Kasumi-1 (cell line): ENCODE data around the gene SHD.
"Not testable (repeated sequence)": the region's sequence is repeated elsewhere in the genome, so short reads cannot be mapped to it uniquely, and the experiment has no call there.

Source experiments
- DNase-seq, 2 experiments: peaks; one replicate each; lab custom pipeline; 2025; lab: John Stamatoyannopoulos, UW

The SHD gene, protein sequence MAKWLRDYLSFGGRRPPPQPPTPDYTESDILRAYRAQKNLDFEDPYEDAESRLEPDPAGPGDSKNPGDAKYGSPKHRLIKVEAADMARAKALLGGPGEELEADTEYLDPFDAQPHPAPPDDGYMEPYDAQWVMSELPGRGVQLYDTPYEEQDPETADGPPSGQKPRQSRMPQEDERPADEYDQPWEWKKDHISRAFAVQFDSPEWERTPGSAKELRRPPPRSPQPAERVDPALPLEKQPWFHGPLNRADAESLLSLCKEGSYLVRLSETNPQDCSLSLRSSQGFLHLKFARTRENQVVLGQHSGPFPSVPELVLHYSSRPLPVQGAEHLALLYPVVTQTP

DNA sequence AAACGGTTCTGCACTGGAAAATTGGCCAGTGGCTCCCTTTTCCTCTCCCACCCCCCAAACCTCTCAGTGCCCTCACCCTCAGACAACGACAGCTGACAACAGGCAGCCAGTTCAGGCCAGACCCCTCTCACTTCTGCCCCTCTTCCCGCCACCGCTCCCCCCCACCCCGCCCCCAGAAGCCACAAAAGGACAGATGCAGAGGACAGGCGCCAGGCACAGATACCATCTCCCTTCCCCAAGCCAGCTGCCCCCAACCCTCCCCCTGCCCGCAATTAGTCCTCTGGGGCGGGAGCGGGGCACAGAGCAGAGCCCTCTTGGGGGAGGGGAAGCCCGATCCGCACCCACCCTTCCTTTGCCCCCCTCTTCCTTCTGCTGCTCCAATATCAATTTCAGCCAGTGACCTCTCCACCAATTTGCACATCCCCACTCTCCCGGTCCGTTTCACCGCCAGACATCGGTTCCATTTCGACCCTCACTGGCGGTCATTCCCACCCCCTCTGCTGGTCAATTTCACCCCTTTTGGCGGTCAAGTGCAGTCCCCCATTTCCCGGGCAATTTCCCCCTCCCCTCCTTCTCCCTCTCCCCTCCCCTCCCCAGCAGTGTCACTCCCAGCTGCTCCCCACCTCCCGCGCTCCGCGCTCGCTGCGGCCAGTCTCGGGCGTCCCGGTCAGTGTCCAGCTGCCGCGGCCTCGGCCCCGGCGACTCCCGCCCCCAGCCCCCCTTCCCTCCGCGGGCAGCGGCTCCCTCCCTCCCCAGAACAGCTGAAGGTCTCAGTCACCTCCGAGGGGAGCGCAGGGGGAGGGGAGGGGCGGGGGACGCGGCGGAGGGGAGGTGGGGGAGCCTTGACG is at the start of gene SHD:
Gene SHD (plus strand): TSS at position 848 of the 848 bp plus-strand sequence. CDS start 798 bp downstream, outside the sequence.
- DNase-seq = no peak

DNA sequence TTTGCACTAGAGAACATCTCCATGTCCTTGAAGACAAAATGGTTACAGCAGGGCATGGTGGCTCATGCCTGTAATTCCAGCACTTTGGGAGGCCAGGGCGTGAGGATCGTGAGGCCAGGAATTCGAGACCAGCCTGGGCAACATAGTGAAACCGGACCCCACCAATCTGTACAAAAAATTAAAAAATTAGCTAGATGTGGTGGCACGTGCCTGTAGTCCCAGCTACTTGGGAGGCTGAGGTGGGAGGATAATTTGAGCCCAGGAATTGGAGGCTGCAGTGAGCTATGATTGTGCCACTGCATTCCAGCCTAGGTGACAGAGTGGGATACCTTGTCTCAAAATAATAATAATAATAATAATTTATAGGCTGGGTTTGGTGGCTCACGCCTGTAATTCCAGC is 48.8 kb upstream of the SHD start:
- not testable (repeated sequence) for DNase-seq

DNA sequence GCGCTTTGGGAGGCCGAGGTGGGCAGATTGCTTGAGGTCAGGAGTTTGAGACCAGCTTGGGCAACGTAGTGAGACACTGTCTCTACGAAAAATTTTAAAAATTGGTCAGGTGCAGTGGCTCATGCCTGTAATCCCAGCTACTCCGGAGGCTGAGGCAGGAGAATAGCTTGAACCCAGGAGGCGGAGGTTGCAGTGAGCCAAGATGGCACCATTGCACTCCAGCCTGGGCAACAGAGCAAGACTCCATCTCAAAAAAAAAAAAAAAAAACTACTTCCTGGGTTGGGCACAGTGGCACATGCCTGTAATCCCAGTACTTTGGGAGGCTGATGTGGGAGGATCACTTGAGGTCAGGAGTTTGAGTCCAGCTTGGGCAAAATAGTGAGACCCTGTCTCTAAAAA is 47.5 kb upstream of the SHD start:
- not testable (repeated sequence) for DNase-seq

DNA sequence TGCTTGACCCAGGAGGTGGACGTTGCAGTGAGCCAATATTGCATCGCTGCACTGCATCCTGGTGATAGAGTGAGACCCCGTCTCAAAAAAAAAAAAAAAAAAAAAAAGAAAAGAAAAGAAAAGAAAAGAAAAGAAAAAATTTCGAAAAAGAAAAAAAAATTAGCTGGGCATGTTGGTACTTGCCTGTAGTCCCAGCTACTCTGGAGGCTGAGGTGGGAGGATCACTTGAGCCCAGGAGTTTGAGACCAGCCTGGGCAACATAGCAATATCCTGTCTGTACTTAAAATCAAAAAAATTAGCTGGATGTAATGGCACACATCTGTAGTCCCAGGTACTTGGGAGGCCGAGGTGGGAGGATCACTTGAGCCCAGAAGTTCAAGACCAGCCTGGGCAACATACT is 46.9 kb upstream of the SHD start:
- DNase-seq = not testable (repeated sequence)

DNA sequence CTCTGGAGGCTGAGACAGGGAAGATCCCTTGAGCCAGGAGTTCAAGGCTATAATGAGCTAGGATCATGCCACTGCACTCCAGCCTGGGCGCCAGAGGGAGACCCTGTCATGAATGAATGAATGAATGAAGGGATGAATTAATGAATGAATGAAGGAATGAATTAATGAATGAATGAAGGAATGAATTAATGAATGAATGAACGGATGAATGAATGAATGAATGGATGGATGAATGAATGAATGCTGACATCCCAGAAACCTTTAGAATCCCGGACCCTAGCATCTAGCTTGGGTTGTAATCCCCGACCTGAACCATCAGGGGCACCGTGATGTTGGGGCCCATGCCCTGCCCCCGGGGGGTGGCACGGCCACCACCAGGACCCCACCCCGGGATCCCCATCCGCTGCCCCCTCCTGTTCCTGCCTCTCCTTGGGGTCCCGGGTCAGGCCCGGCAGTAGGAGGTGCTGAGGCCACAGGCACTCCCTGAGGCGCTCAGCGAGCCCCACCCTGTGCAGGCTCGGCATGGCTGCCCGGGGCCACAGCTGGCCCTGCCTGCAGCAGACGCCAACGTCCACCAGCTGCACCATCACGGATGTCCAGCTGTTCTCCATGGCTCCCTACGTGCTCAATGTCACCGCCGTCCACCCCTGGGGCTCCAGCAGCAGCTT is 46.3 kb upstream of the SHD start:
- DNase-seq = no peak

DNA sequence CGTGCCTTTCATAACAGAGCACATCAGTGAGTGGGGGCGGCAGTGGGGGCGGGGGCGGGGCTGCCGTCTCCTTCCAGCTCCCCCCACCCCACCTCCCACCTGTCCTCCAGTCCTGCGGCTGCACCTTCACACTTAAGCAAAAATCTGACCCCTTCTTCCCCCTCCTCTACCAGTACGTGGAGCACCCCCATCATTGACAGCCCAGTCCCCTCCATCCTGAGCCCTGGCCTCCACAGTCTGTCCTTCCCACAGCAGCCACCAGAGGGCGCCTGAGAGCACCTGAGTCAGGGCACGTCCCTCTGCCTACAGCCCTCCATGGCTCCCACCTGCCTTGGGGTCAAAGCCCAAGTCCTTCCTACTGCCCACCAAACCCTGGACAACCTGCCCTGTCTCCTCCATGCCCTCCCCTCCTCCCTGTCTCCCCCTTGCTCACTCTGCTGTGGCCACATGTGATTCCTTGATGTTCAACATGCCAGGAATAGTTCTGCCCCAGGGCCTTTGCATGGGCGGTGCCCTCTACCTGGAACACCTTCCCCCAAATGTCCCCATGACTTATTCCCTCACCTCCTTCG is 45.7 kb upstream of the SHD start:
- peak; percentile 8 to 34 for DNase-seq

DNA sequence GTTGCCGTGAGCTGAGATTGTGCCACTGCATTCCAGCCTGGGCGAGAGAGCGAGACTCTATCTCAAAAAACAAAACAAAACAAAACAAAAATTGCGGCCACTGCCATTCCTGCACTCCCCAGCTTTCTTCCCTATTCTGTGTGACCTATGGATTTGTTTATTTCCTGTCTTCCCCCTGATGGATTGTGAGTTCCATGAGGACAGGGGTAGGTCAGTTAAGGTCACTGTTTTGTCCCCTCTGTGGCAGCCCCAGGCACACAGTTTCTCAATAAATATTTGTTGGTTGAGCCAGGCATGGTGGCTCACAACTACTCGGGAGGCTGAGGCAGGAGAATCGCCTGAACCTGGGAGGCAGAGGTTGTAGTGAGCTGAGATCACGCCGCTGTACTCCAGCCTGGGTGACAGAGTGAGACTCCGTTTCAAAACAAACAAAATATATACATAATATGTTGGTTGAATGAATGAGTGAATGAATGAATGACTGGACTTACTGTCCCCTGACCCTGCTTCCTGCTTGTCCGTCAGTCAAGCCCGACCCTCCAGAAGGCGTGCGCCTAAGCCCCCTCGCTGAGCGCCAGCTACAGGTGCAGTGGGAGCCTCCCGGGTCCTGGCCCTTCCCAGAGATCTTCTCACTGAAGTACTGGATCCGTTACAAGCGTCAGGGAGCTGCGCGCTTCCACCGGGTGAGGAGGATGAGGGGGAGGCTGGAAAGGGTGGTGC is 44.8 kb upstream of the SHD start:
- no peak for DNase-seq

DNA sequence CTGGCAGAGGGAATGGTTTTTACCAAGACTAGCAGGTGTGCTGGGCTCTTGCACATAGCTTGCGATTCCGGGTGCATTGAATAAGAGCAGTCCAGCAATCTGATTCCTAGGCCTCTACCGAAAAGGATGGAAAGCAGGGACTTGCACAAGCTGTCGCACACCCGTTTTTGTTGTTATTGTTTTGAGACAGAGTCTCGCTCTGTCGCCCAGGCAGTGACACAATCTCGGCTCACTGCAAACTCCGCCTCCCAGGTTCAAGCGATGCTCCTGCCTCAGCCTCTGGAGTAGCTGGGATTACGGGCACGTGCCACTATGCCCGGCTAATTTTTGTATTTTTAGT is 44.2 kb upstream of the SHD start:
- DNase-seq = no peak

DNA sequence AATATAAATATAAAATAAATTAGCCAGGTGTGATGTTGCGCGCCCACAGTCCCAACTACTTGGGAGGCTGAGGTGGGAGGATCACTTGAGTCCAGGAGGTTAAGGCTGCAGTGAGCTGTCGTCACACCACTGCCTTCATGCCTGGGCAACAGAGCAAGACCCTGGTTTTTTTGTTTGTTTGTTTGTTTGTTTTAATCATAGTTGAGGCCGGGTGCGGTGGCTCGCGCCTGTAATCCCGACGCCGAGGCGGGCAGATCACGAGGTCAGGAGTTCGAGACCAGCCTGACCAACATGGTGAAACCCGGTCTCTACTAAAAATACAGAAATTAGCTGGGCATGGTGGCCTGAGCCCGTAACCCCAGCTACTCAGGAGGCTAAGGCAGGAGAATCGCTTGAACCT is 41.6 kb upstream of the SHD start:
- DNase-seq = not testable (repeated sequence)

DNA sequence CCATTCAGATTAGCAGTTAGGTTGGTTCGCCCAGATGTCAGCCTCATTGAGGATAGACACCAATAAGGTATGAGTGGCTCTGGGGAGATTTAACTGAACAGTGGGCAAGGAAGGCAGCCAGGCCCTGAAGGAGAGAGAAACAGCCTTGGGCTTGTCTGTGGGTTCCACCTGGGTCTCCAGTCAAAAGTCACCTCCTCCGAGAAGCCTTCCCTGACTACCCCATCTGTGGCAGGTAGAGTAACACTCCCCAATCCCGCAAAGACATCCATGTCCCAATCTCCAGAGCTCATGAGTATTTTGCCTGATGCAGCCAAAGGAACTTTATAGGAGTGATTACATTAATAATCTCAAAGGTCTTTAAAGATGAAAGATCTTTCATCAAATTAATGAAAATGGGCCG is 40.2 kb upstream of the SHD start:
- no peak for DNase-seq

DNA sequence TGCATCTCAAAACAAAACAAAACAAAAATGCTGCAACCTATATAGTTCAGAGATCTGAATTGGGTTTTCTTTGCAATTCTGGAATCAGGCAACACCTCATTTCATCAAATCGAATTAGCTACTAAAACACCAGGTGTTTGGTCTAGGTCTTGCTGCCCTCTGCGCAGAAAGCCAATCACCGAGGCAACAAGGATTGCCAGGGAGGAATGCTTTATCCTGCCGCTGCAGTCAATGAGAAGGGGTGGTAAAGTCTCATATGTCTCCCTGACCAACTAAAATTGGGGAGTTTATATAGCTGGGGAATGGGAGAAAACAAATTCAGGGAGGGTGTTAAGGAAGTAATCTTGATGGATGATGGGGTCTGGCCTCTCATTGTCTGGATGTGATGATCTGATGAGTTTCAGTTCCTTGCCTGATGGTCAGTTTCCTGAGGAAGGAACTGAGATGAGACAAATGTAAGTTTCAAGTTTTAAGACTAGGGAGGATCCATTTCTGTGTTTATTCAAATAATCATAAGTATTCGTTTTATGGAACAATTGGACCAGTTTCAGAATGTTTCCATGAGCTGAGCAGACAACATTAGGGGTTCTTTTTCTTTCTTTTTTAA is 37.1 kb upstream of the SHD start:
- DNase-seq = no peak

DNA sequence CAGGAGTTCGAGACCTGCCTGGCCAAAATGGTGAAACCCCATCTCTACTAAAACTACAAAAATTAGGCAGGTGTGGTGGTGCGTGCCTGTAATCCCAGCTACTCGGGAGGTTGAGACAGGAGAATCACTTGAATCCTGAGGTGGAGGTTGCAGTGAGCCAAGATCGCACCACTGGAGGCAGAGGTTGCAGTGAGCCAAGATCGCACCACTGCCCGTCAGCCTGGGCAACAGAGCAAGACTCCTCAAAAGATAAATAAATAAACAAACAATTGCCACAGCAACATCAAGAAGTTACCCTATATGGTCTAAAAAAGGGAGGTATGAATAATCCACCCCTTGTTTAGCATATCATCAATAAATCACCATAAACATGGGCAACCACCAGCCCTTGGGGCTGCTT is 33.1 kb upstream of the SHD start:
- DNase-seq = not testable (repeated sequence)

DNA sequence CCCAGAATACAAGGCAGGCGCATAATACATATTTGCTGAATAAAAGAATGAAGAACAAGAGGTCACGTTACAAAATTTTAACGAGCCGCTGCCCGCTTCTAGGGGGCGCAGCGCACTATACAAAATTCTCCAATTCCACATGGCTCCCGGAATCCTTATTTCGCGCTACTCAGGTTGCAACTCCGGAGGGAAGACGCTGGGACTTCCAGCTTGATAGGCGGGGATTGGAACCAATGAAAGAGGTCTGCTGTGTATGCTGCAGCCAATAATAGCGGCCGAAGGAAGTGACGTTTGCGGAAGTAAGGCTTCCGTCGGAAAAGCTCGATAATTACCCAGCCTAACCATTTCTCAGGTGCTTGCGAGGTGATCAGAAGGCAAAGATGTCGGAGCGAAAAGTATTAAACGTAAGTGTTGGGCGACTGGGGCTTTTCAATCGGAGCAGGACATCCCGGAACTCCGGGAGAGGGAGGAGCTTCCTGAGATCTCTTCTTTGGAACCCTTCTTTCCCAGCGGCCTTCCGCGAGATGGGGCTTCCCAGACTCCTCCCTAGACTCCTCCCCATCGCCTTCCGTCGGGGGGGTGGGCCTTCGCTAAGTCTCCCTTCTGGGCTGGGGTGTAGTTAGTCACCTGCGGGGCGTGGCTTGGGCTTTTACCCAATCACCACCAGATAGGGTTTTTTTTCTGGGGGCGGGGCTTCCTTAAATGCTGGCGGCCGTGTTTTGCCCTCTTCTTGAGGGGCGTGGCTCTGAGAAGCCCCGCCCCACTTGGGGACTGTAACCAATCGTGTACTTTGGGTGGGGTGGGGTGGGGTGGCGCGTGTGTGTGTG is 32.1 kb upstream of the SHD start, which contains the start of gene YJU2:
Gene YJU2 (plus strand): TSS at position 314 of the 827 bp plus-strand sequence. CDS start 67 bp downstream, at position 381.
- peak; percentile 99 for DNase-seq

DNA sequence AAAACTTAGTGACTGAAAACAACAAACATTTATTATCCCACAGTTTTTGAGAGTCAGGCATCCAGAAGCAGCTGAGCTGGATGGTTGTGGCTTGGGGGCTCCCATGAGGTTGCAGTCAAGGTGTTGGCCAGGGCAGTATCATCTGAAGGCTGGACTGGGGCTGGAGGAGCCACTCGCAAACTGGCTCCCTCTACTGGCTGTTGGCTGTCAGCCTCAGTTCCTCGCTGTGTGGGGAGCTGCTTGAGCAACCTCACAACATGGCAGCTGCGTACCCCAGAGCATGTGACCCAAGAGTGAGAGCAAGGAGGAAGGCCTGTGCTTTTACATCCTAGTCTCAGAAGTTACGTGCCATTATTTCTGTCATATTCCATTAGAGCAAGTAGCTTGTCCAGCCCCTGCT is 22.5 kb upstream of the SHD start:
- peak in 1 of 2 experiments; percentile 14 for DNase-seq

DNA sequence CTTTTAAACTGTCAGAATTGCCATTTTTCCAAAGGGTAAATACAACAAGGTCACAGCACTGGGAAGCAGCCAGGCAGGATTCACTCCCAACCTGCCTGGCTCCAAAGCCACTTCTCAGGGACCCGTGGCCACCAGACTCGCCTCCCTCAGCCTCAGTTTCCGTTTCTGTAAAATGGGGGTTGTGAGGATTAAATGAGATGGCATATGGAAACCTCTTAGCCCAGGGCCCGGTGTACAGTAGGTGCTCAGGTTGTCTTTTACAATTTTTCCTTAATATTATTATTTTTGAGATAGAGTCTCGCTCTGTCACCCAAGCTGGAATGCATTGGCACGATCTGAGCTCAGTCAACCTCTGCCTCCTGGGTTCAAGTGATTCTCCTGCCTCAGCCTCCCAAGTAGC is 22.0 kb upstream of the SHD start:
- DNase-seq = no peak

DNA sequence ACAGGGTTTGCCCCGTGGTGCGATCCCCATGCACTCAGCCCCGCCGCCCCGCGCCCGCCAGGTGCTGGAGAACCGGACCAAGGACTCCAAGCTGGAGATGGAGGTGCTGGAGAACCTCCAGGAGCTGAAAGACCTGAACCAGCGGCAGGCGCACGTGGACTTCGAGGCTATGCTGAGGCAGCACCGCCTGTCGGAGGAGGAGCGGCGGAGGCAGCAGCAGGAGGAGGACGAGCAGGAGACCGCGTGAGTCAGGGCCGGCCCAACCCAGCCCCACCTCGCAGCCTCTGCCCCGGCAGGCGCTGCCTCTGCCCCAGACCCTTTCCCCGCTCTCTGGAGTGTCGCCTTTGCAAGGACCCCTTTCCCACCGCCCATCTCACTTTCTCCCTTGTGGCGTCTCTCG is 20.9 kb upstream of the SHD start:
- DNase-seq = no peak

DNA sequence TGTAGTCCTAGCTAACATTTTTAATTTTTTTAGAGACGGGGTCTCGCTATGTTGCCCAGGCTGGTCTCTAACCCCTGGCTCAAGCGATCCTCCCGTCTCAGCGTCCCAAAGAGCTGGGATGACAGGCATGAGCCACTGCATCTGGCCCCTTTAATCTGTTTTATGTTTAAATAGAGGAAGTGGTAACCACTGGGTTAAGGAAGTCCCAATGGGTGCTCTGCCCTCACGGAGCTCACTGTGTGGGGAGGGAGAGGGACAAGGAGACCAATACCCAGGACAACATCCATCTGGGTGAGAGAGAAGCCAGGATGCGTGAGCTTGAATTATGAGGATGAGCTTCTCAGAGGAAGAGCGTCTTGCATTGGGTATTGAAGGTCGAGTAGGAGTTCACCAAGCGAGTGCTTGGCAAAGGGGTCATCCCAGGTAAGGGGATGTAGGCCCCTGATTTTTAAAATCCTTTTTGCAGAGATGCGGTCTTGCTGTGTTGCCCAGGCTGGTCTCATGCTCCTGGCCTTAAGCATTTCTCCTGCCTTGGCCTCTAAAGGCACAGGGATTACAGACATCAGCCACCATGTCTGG is 18.4 kb upstream of the SHD start:
- DNase-seq = peak; percentile 55 to 60

DNA sequence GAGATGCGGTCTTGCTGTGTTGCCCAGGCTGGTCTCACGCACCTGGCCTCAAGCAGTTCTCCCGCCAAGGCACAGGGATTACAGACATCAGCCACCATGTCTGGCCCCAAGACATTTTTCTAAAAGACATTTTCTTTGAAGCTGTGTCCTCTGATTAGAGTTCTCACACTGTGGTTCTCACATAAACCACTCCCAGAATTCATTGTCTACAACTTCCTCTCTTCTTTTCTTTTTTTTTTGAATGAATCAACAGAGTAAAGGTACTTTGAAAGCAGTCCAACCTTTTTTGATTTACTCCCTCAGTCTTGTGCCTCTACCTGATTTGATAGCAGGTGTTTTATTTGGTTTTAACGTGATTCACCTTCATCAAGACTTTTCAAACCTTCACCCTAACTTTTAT is 14.3 kb upstream of the SHD start:
- DNase-seq = peak; percentile 5 to 8

DNA sequence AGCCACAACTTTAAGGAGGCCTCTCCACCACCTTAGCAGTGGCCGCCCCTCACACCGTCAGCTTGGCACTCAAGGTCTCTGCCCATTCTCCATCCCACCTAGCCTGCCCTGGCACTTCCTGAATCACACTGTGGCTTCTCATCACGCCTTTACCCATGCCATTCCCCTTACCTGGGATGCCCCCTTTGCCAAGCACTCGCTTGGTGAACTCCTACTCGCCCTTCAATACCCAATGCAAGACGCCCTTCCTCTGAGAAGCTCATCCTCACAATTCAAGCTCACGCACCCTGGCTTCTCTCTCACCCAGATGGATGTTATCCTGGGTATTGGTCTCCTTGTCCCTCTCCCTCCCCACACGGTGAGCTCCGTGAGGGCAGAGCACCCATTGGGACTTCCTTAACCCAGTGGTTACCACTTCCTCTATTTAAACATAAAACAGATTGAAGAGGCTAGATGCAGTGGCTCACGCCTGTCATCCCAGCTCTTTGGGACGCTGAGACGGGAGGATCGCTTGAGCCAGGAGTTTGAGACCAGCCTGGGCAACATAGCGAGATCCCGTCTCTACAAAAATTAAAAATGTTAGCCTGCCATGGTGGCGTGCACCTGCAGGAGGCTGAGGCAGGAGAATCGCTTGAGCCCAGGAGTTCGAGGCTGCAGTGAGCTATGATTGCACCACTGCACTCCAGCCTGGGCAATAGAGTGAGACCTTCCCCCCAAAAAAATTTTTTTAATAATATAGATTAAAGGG is 12.6 kb upstream of the SHD start:
- DNase-seq = peak; percentile 40 to 41
